Breast epithelium (tissue), 4 donors: ENCODE data around the gene OSR1. TPM values are rescaled to one million over a fixed set of nuclear protein-coding genes. Genes with fewer than 3 reads are reported as not detected.
"Not testable (repeated sequence)": the region's sequence is repeated elsewhere in the genome, so short reads cannot be mapped to it uniquely, and the experiment has no call there.

Experiments used
- DNase-seq, 2 donors: peaks; one replicate each; pipeline ENCODE4 v3.0.0-alpha.2; 2019; ENCODE audit warnings: low spot score in 2 of 2
- H3K27ac ChIP-seq, 2 donors: fragments of 200-600 bp; sonication (generic) in 1 of 2; one replicate each; pipeline ENCODE4 v1.5.1; 2016 to 2019; ENCODE audit warnings: mild to moderate bottlenecking in 1 of 2
- H3K27me3 ChIP-seq, 2 donors: fragments of 200-600 bp; sonication (generic) in 1 of 2; one replicate each; pipeline versions ENCODE4 v1.5.1 to v1.6.0; 2017 to 2019; ENCODE audit warnings: control low read depth in 1 of 2, mild to moderate bottlenecking in 1 of 2
- H3K36me3 ChIP-seq: fragments of 200-600 bp; one replicate; pipeline ENCODE4 v1.5.1; 2019
- H3K4me1 ChIP-seq, 2 donors: fragments of 200-600 bp; sonication (generic); one replicate each; pipeline ENCODE4 v1.5.1; 2016 to 2019; ENCODE audit warnings: control low read depth in 1 of 2
- H3K4me3 ChIP-seq, 3 donors: fragments of 200-600 bp; sonication (generic); 1 replicate in 2 of 3; 2 replicates in 1 of 3; pipeline ENCODE4 v1.5.1; 2016 to 2019; ENCODE audit warnings: mild to moderate bottlenecking in 3 of 3, moderate library complexity in 2 of 3
- H3K9me3 ChIP-seq, 2 donors: fragments of 200-600 bp; sonication (generic) in 1 of 2; one replicate each; pipeline ENCODE4 v1.5.1; 2016 to 2019; ENCODE audit warnings: control low read depth in 1 of 2
- POLR2A ChIP-seq: fragments of 450-650 bp; IDR thresholded peaks from one replicate; pipeline ENCODE4 v1.6.1; 2016; ENCODE audit warnings: antibody characterized with exemption, mild to moderate bottlenecking, moderate library complexity
- POLR2AphosphoS5 ChIP-seq, 3 donors: sonication (generic); formaldehyde crosslinking; IDR thresholded peaks; one replicate each; pipeline ENCODE4 v1.6.1; 2017; ENCODE audit warnings: antibody characterized with exemption in 3 of 3
- intact Hi-C: fragments of 100-400 bp; cut with DNase I; formaldehyde crosslinking; loops from one replicate; pipeline ENCODE4 v1.15.1; 2023; ENCODE audit warnings: low total_unique reads
- total RNA-seq, 3 donors: library from RNA; depleted of rRNA; stranded (reverse); fragments of >200 nt; gene quantifications; one replicate each; pipeline ENCODE4 v1.1.0, GENCODE V29; 2016
- TF ChIP-seq, protein P1 (sequence below), 3 donors: fragments of 450-650 bp; IDR thresholded peaks; one replicate each; pipeline ENCODE4 v1.5.1; 2016 to 2017; ENCODE audit warnings: antibody characterized with exemption in 3 of 3, mild to moderate bottlenecking in 3 of 3, moderate library complexity in 3 of 3

Gene OSR1
- 10 to 100 TPM; 18.7 to 40.0 (median 34.1) TPM for total RNA-seq

DNA sequence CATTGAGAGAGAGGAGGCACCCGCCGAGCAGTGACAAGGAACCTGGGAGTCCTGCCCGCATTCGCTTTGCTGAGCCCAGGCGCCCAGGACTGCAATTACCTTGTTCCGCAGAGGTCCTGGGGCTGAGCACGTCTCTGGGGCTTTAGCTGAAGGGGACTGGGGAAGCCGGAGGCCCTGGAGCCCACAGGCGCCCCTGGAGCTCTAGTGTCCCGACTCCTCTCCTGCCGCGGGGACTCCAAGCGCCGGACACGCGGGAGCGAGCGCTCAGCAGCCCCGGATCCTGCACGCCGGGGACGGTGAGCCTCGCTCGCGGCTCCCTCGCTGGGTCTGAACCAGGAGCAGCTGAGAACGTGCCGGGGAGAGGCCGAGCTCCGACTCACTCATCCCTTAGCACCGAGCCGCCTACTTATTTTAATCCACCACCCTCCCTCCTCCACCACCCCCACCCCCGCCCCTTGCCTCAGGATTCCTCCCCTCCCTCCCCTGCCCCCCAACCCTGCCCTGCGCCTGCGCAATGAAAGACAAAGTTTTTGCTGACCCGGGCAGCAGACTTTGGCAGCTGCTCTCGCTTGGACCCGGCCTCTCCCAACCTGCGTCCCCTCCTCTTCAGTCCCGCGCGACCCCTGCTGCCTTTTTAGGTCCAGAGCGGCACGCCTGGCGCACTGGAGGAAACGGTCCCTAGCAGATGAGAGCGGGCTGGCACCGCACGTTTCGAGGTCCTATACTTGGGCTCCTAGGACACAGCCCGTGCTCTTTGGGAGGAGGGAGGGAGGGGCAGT, at the start of gene OSR1:
Gene OSR1, minus strand, starts transcription at position 382 of the 779 bp plus-strand sequence. CDS start 4,818 bp downstream, outside the sequence.
- Histone ChIP-seq H3K27ac (peak within 1 kb of the TSS; percentile 74 to 92), H3K4me3 (peak within 1 kb of the TSS; percentile 59 to 80 (median 71)), H3K4me1 (no peaks in the 10 kb centered on the region), H3K9me3 (no peaks in the 10 kb centered on the region), H3K36me3 (no peaks in the 10 kb centered on the region), H3K27me3 (peaks cover 0 to 31% of the 10 kb centered on the region in 2 donors)
- DNase-seq: peak in 1 of 2 donors; percentile 61
- intact Hi-C loops: no loop called here
- no peak for TF ChIP-seq POLR2A
- peak in 1 of 3 donors; percentile 36 for TF ChIP-seq POLR2AphosphoS5 (IDR thresholded peaks at IDR 0.05)
- TF ChIP-seq, protein P1, sequence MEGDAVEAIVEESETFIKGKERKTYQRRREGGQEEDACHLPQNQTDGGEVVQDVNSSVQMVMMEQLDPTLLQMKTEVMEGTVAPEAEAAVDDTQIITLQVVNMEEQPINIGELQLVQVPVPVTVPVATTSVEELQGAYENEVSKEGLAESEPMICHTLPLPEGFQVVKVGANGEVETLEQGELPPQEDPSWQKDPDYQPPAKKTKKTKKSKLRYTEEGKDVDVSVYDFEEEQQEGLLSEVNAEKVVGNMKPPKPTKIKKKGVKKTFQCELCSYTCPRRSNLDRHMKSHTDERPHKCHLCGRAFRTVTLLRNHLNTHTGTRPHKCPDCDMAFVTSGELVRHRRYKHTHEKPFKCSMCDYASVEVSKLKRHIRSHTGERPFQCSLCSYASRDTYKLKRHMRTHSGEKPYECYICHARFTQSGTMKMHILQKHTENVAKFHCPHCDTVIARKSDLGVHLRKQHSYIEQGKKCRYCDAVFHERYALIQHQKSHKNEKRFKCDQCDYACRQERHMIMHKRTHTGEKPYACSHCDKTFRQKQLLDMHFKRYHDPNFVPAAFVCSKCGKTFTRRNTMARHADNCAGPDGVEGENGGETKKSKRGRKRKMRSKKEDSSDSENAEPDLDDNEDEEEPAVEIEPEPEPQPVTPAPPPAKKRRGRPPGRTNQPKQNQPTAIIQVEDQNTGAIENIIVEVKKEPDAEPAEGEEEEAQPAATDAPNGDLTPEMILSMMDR (IDR thresholded peaks at IDR 0.05): no peak

DNA sequence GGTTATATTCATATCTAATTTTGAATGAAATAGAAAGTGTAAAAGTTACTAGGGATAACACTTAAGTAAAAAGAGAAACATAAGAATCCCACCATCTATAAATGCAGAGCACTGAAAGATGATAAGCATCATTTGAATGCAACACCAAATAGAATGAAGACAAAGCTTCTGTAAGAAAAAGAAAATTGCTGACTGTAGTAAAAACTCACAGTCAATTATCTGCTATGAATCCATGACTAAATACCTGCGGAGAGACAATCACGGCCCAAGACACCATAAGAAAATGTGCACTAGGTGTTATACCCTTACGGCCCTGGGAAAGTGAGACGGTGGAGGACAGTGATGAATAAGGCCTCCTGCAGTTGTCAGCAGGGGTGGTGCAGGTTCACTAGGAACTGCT, 45.4 kb upstream of the OSR1 start:
- H3K4me1 ChIP-seq: no peaks in the 10 kb centered on the region
- no peak for DNase-seq
- no peak overlapping the region for H3K27ac ChIP-seq
- no peak overlapping the region for H3K4me3 ChIP-seq
- TF ChIP-seq POLR2A (no peak), POLR2AphosphoS5 (IDR thresholded peaks at IDR 0.05) (no peak)
- TF ChIP-seq, protein P1 (IDR thresholded peaks at IDR 0.05): no peak
- intact Hi-C loops: no loop called here
- no peaks in the 10 kb centered on the region for H3K27me3 ChIP-seq
- no peaks in the 10 kb centered on the region for H3K36me3 ChIP-seq
- no peaks in the 10 kb centered on the region for H3K9me3 ChIP-seq

- intact Hi-C loops: no loop called here
- Histone ChIP-seq H3K27ac (no peak overlapping the region), H3K4me1 (no peaks in the 10 kb centered on the region), H3K27me3 (no peaks in the 10 kb centered on the region), H3K9me3 (peaks cover 0 to 3% of the 10 kb centered on the region in 2 donors), H3K36me3 (no peaks in the 10 kb centered on the region), H3K4me3 (no peak overlapping the region)
- DNase-seq: no peak
- TF ChIP-seq POLR2AphosphoS5 (IDR thresholded peaks at IDR 0.05): no peak
- no peak for TF ChIP-seq POLR2A
- TF ChIP-seq, protein P1 (IDR thresholded peaks at IDR 0.05): no peak
Observed at GRCh38 chr2:19392191-19392590, 33.8 kb upstream of the OSR1 start.

DNA sequence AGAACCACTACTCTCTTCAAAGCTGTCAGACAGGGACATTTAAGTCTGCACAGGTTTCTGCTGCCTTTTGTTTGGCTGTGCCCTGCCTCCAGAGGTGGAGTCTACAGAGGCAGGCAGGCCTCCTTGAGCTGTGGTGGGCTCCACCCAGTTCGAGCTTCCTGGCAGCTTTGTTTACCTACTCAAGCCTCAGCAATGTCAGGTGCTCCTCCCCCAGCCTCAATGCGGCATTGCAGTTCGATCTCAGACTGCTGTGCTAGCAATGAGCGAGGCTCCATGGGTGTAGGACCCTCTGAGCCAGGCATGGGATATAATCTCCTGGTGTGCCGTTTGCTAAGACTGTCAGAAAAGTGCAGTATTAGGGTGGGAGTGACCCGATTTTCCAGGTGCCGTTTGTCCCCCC, 31.0 kb upstream of the OSR1 start:
- H3K36me3 ChIP-seq, H3K27ac ChIP-seq, H3K27me3 ChIP-seq, H3K4me1 ChIP-seq, H3K9me3 ChIP-seq, H3K4me3 ChIP-seq, DNase-seq, intact Hi-C loops: not testable (repeated sequence)

DNA sequence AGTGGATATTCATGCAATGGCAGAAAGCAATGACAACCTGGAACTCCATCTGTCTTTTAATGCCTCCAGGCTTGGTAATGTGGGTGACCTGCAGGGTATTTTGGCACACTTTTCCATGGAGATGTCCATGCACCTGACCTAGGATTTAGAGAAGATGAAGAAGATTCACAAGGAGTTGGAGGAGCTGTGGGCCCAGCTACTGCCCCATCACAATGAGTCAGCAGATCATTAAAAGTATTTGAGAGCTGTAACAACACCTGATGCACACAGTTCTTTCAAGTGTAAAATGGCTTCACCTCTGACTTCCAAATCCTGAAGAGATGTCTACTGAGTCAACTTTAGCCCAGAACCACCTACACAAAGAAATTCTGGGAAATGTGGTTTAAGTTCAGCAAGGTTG, 22.1 kb upstream of the OSR1 start:
- DNase-seq: no peak
- Histone ChIP-seq H3K4me3 (no peak overlapping the region), H3K27me3 (no peaks in the 10 kb centered on the region), H3K27ac (no peak overlapping the region), H3K36me3 (no peaks in the 10 kb centered on the region), H3K9me3 (no peaks in the 10 kb centered on the region), H3K4me1 (no peaks in the 10 kb centered on the region)
- TF ChIP-seq POLR2AphosphoS5 (IDR thresholded peaks at IDR 0.05) (no peak), POLR2A (no peak)
- TF ChIP-seq, protein P1 (IDR thresholded peaks at IDR 0.05): no peak
- intact Hi-C loops: no loop called here
